Right atrium auricular region (tissue), 2 donors: ENCODE data around the gene NKD2. TPM values are rescaled to one million over a fixed set of nuclear protein-coding genes. Genes with fewer than 3 reads are reported as not detected.

Experiments used
- DNase-seq: peaks from one replicate; pipeline ENCODE4 v3.0.0-alpha.2; 2019; ENCODE audit warnings: low spot score
- H3K27ac ChIP-seq, 2 donors: fragments of 200-600 bp; sonication (generic); 1 replicate in 1 of 2; 2 replicates in 1 of 2; pipeline ENCODE4 v1.5.1; 2016 to 2019
- H3K27me3 ChIP-seq, 2 donors: fragments of 200-600 bp; sonication (generic); one replicate each; pipeline versions ENCODE4 v1.5.1 to v1.6.0; 2017 to 2019
- H3K36me3 ChIP-seq: fragments of 200-600 bp; sonication (generic); one replicate; pipeline ENCODE4 v1.5.1; 2016
- H3K4me1 ChIP-seq, 2 donors: fragments of 200-600 bp; sonication (generic); one replicate each; pipeline versions ENCODE4 v1.5.1 to v1.6.0; 2017 to 2019
- H3K4me3 ChIP-seq, 2 donors: fragments of 200-600 bp; sonication (generic); 1 replicate in 1 of 2; 2 replicates in 1 of 2; pipeline ENCODE4 v1.5.1; 2017 to 2019; ENCODE audit warnings: mild to moderate bottlenecking in 1 of 2, moderate library complexity in 1 of 2
- H3K9me3 ChIP-seq, 2 donors: fragments of 200-600 bp; sonication (generic); one replicate each; pipeline ENCODE4 v1.5.1; 2019
- CTCF ChIP-seq, 2 donors: fragments of 200-600 bp; sonication (generic); IDR thresholded peaks; one replicate each; pipeline ENCODE4 v1.5.1; 2019; ENCODE audit warnings: antibody characterized with exemption in 2 of 2
- total RNA-seq, 2 donors: library from RNA; depleted of rRNA; stranded (reverse); fragments of >200 nt; gene quantifications; one replicate each; pipeline ENCODE4 v1.1.0, GENCODE V29; 2016

The NKD2 gene
- total RNA-seq, 2 donors from 2014 or later: 2.4 to 2.8 TPM

DNA sequence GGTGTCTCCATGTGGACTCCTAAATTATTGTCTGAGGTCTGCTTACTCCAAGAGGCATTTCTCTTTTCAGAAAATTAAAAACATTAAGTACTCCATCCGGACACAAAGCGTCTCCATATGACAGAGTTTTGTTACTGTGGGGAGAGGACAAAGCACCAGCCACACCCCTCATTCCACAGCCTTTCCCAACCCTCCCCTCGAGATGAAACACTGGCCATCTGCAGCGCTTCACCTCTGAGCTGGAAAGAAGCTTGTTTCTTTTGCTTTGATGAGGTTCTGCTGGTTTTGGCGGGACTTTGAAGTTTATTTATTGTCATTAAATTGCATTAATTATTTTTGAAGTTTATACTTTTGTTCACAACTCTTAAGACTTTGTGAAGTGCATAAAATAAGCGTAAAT, 27.6 kb upstream of the NKD2 start:
- Histone ChIP-seq H3K36me3 (no peaks in the 10 kb centered on the region), H3K27ac (no peak overlapping the region), H3K4me1 (no peaks in the 10 kb centered on the region), H3K9me3 (no peaks in the 10 kb centered on the region), H3K27me3 (no peaks in the 10 kb centered on the region), H3K4me3 (no peak overlapping the region)
- TF ChIP-seq CTCF (IDR thresholded peaks at IDR 0.05): no peak
- DNase-seq: no peak

GRCh38 chr5:981456-981855, 27.1 kb upstream of the NKD2 start:
- H3K4me1 ChIP-seq: no peaks in the 10 kb centered on the region
- TF ChIP-seq CTCF (IDR thresholded peaks at IDR 0.05): no peak
- DNase-seq: no peak
- H3K9me3 ChIP-seq: no peaks in the 10 kb centered on the region
- H3K36me3 ChIP-seq: no peaks in the 10 kb centered on the region
- no peak overlapping the region for H3K27ac ChIP-seq
- no peak overlapping the region for H3K4me3 ChIP-seq
- no peaks in the 10 kb centered on the region for H3K27me3 ChIP-seq

DNA sequence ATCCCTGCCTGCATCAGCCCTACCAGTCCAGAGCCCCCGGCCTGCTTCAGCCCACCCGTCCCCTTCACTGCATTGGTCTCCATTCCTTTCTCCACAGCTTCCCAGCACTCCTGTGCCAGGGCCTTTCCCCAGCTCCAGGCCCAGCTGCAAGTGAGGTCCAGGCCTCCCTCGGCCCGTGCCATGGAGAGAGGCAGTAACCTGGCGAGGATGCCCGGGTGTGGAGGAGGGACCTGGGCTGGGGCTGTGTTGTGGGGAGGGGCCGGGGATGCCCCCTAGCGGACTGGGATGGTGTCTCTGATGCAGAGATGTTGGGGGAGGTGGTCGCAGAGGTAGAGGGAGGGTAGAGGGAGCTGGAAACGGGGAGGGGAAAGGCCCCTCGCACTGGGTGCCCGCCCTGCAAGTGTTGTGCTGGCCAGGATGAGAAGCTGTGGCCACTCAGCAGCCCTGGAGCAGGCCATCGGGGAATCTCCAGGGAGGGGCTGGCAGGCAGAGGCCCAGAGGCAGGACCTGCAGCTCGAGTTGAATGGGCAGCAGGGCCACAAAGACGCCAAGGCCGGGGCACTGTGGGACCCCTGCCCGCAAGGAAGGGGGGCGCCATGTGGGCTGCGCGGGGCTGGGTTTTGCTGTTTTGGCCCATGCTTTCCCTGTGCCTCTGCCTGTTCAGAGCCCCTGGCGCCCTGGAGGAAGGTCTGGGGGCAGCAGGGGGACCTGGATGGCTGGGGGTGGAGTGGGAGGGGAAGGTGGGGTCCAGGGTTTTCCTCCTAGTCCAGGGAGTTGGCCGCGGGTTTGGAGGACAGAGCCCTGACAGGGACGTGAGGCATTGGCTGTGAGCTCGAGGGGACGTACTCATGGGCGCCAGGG, 26.0 kb upstream of the NKD2 start:
- Histone ChIP-seq H3K9me3 (no peaks in the 10 kb centered on the region), H3K4me1 (no peaks in the 10 kb centered on the region), H3K27ac (no peak overlapping the region), H3K36me3 (no peaks in the 10 kb centered on the region), H3K27me3 (no peaks in the 10 kb centered on the region), H3K4me3 (no peak overlapping the region)
- no peak for TF ChIP-seq CTCF (IDR thresholded peaks at IDR 0.05)
- DNase-seq: no peak

DNA sequence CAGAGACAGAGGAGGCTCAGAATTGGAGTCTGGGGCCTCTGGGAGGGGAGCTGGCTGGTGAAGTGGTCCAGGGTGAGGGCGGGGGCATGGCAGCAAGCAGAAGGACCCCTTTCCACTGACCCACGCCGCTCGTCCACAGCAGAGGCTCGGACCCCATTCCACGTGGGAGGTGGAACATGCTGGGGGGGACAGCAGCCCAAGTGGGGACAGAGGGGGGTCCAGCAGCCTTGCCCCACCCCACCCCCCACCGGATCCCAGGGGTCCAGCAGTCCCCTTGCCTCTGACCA, 25.4 kb upstream of the NKD2 start:
- no peak for TF ChIP-seq CTCF (IDR thresholded peaks at IDR 0.05)
- Histone ChIP-seq H3K27me3 (no peaks in the 10 kb centered on the region), H3K9me3 (no peaks in the 10 kb centered on the region), H3K4me3 (no peak overlapping the region), H3K36me3 (no peaks in the 10 kb centered on the region), H3K4me1 (no peaks in the 10 kb centered on the region), H3K27ac (no peak overlapping the region)
- DNase-seq: no peak

GRCh38 chr5:983568-983967, 25.0 kb upstream of the NKD2 start:
- Histone ChIP-seq H3K27ac (no peak overlapping the region), H3K27me3 (no peaks in the 10 kb centered on the region), H3K9me3 (no peaks in the 10 kb centered on the region), H3K4me1 (no peaks in the 10 kb centered on the region), H3K4me3 (no peak overlapping the region), H3K36me3 (no peaks in the 10 kb centered on the region)
- no peak for DNase-seq
- no peak for TF ChIP-seq CTCF (IDR thresholded peaks at IDR 0.05)

DNA sequence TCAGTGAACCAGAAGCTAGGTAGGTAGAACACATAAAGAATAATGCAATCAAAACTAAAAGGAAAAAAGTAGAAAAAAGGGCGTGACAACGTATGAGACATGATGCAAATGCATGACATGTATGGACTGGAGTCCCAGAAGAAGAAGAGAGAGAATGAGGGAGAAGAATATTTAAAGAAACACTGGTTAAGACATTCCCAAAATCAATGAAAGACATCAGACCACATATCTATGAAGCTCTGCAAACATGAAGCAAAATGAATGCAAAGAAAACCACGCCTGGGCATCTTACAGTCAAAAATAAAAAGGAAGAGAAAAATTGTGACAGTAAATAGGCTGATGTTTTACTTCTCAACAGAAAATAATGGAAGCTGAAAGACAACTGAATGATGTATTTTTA, 23.8 kb upstream of the NKD2 start:
- Histone ChIP-seq H3K9me3 (no peaks in the 10 kb centered on the region), H3K4me1 (peaks cover 0 to 4% of the 10 kb centered on the region in 2 donors), H3K4me3 (no peak overlapping the region), H3K36me3 (no peaks in the 10 kb centered on the region), H3K27ac (no peak overlapping the region), H3K27me3 (no peaks in the 10 kb centered on the region)
- no peak for DNase-seq
- TF ChIP-seq CTCF (IDR thresholded peaks at IDR 0.05): no peak
